Mesendoderm (in vitro differentiated cells): ENCODE measurements around the gene CTBP1.

Source experiments
- DNase-seq: peaks from one replicate; pipeline ENCODE4 v3.0.0; 2013
- H2AK5ac ChIP-seq: 2 replicates; pipeline ENCODE4 v1.6.1; 2013; ENCODE audit warnings: low read length, inconsistent platforms
- H2BK120ac ChIP-seq: 2 replicates; pipeline ENCODE4 v1.6.1; 2013; ENCODE audit warnings: low read depth, mild to moderate bottlenecking, low read length, moderate library complexity, mixed read lengths
- H2BK15ac ChIP-seq: replicated peaks from 2 replicates; pipeline ENCODE4 v1.6.1; 2013; ENCODE audit warnings: low read depth, mild to moderate bottlenecking, moderate library complexity
- H2BK5ac ChIP-seq: 2 replicates; pipeline ENCODE4 v1.6.1; 2013; ENCODE audit warnings: low read length, inconsistent platforms
- H3K18ac ChIP-seq: 2 replicates; pipeline ENCODE4 v1.6.1; 2013; ENCODE audit warnings: mild to moderate bottlenecking, low read length, mixed read lengths
- H3K23ac ChIP-seq: one replicate; pipeline ENCODE4 v1.6.1; 2013; ENCODE audit warnings: low read length
- H3K27ac ChIP-seq: 2 replicates; pipeline ENCODE4 v1.5.1; 2013; ENCODE audit warnings: low read depth, mild to moderate bottlenecking, inconsistent platforms, low read length, moderate library complexity
- H3K27me3 ChIP-seq: 2 replicates; pipeline ENCODE4 v1.6.1; 2013; ENCODE audit warnings: low read length, control low read depth, mild to moderate bottlenecking, inconsistent platforms; ENCODE audit not compliant: insufficient read depth, poor library complexity
- H3K36me3 ChIP-seq: 2 replicates; pipeline ENCODE4 v1.6.1; 2013; ENCODE audit warnings: low read length, inconsistent platforms; ENCODE audit not compliant: control insufficient read depth, insufficient read depth
- H3K4ac ChIP-seq: one replicate; pipeline ENCODE4 v1.6.1; 2013; ENCODE audit warnings: low read depth, mild to moderate bottlenecking, low read length, moderate library complexity
- H3K4me1 ChIP-seq: 2 replicates; pipeline ENCODE4 v1.6.1; 2013; ENCODE audit warnings: low read depth, low read length, inconsistent platforms; ENCODE audit not compliant: control insufficient read depth
- H3K4me2 ChIP-seq: 2 replicates; pipeline ENCODE4 v1.6.1; 2013; ENCODE audit warnings: low read length
- H3K4me3 ChIP-seq: 2 replicates; pipeline ENCODE4 v1.5.1; 2013; ENCODE audit warnings: mild to moderate bottlenecking, low read length
- H3K56ac ChIP-seq: one replicate; pipeline ENCODE4 v1.6.1; 2013; ENCODE audit warnings: low read length
- H3K79me1 ChIP-seq: 2 replicates; pipeline ENCODE4 v1.6.1; 2013; ENCODE audit warnings: low read length, inconsistent platforms
- H3K79me2 ChIP-seq: 2 replicates; pipeline ENCODE4 v1.6.1; 2013; ENCODE audit warnings: mild to moderate bottlenecking, low read length; ENCODE audit not compliant: control insufficient read depth, insufficient read depth
- H3K9ac ChIP-seq: 2 replicates; pipeline ENCODE4 v1.6.1; 2013; ENCODE audit warnings: low read length, inconsistent platforms
- H4K5ac ChIP-seq: one replicate; pipeline ENCODE4 v1.6.1; 2013; ENCODE audit warnings: low read length
- H4K8ac ChIP-seq: one replicate; pipeline ENCODE4 v1.6.1; 2013; ENCODE audit warnings: low read depth, mild to moderate bottlenecking, control low read depth, low read length, moderate library complexity
- WGBS: extraction: QIAGEN DNeasy Blood & Tissue Kit; methylation state at CpG from one replicate; pipeline ENCODE4 v1.1.7; 2013; ENCODE audit warnings: low lambda C conversion rate, missing lambda C conversion rate; ENCODE audit not compliant: insufficient coverage; ENCODE audit errors: extremely low coverage; 5-methylcytosine and 5-hydroxymethylcytosine counted together

The CTBP1 gene

GRCh38 chr4:1285790-1286553 is 37.0 kb upstream of the CTBP1 start:
- DNase-seq: peak; percentile 60
- peaks cover 4% of the 10 kb centered on the region for H3K4me1 ChIP-seq
- no peak overlapping the region for H2BK5ac ChIP-seq
- H3K18ac ChIP-seq: no peak overlapping the region
- no peak overlapping the region for H3K27ac ChIP-seq
- no peaks in the 10 kb centered on the region for H3K27me3 ChIP-seq
- no peak overlapping the region for H3K4me2 ChIP-seq
- no peak overlapping the region for H2AK5ac ChIP-seq
- no peak overlapping the region for H3K4me3 ChIP-seq
- H2BK120ac ChIP-seq: no peak overlapping the region
- H4K5ac ChIP-seq: no peak overlapping the region
- H2BK15ac ChIP-seq: no peak overlapping the region
- peaks cover 2% of the 10 kb centered on the region for H3K79me1 ChIP-seq
- H4K8ac ChIP-seq: no peak overlapping the region
- H3K9ac ChIP-seq: no peak overlapping the region
- H3K23ac ChIP-seq: no peak overlapping the region
- H3K56ac ChIP-seq: no peak overlapping the region
- WGBS: no CpG with 5 or more reads among the region's 21 CpGs
- H3K79me2 ChIP-seq: peaks cover 12% of the 10 kb centered on the region
- no peak overlapping the region for H3K4ac ChIP-seq
- H3K36me3 ChIP-seq: no peaks in the 10 kb centered on the region

- Histone ChIP-seq H3K27me3 (no peaks in the 10 kb centered on the region), H2BK120ac (no peak overlapping the region), H3K18ac (no peak overlapping the region), H3K4ac (no peak overlapping the region), H3K4me3 (no peak overlapping the region), H3K23ac (no peak overlapping the region), H3K9ac (no peak overlapping the region), H4K5ac (no peak overlapping the region), H3K4me2 (no peak overlapping the region), H3K79me1 (no peaks in the 10 kb centered on the region), H2BK15ac (no peak overlapping the region), H3K36me3 (no peaks in the 10 kb centered on the region), H2BK5ac (no peak overlapping the region), H3K79me2 (peaks cover 5% of the 10 kb centered on the region), H3K27ac (no peak overlapping the region), H3K56ac (no peak overlapping the region), H4K8ac (no peak overlapping the region), H3K4me1 (no peaks in the 10 kb centered on the region), H2AK5ac (no peak overlapping the region)
- no CpG with 5 or more reads among the region's 11 CpGs for WGBS
- no peak for DNase-seq
These were observed 36.3 kb upstream of the CTBP1 start for GRCh38 chr4:1285151-1285789.

GRCh38 chr4:1283711-1284110 is 34.8 kb upstream of the CTBP1 start:
- Histone ChIP-seq H2BK120ac (no peak overlapping the region), H3K4me1 (no peaks in the 10 kb centered on the region), H2BK5ac (no peak overlapping the region), H3K4ac (no peak overlapping the region), H2AK5ac (no peak overlapping the region), H3K36me3 (no peaks in the 10 kb centered on the region), H3K27ac (no peak overlapping the region), H4K8ac (no peak overlapping the region), H4K5ac (no peak overlapping the region), H3K9ac (no peak overlapping the region), H2BK15ac (no peak overlapping the region), H3K79me1 (no peaks in the 10 kb centered on the region), H3K23ac (no peak overlapping the region), H3K56ac (no peak overlapping the region), H3K79me2 (no peaks in the 10 kb centered on the region), H3K4me3 (no peak overlapping the region), H3K27me3 (no peaks in the 10 kb centered on the region), H3K18ac (no peak overlapping the region), H3K4me2 (no peak overlapping the region)
- WGBS: no CpG with 5 or more reads among the region's 9 CpGs
- DNase-seq: no peak

GRCh38 chr4:1279253-1279652 is 30.3 kb upstream of the CTBP1 start:
- no peak overlapping the region for H3K18ac ChIP-seq
- H3K27ac ChIP-seq: no peak overlapping the region
- no peaks in the 10 kb centered on the region for H3K4me1 ChIP-seq
- H3K4me3 ChIP-seq: no peak overlapping the region
- no peak overlapping the region for H2BK120ac ChIP-seq
- H3K79me1 ChIP-seq: no peaks in the 10 kb centered on the region
- no peak overlapping the region for H4K5ac ChIP-seq
- no peak overlapping the region for H3K23ac ChIP-seq
- H3K36me3 ChIP-seq: no peaks in the 10 kb centered on the region
- no CpG with 5 or more reads among the region's 10 CpGs for WGBS
- H3K79me2 ChIP-seq: no peaks in the 10 kb centered on the region
- no peaks in the 10 kb centered on the region for H3K27me3 ChIP-seq
- no peak overlapping the region for H2BK5ac ChIP-seq
- no peak overlapping the region for H2BK15ac ChIP-seq
- H3K4me2 ChIP-seq: no peak overlapping the region
- no peak overlapping the region for H2AK5ac ChIP-seq
- no peak for DNase-seq
- no peak overlapping the region for H3K9ac ChIP-seq
- no peak overlapping the region for H3K56ac ChIP-seq
- H3K4ac ChIP-seq: no peak overlapping the region
- no peak overlapping the region for H4K8ac ChIP-seq

- DNase-seq: no peak
- H3K18ac ChIP-seq: no peak overlapping the region
- no peak overlapping the region for H2BK120ac ChIP-seq
These were observed 29.0 kb upstream of the CTBP1 start for GRCh38 chr4:1277667-1278665.

More at GRCh38 chr4:1277667-1278665, 29.0 kb upstream of the CTBP1 start:
- H3K4me1 ChIP-seq: no peaks in the 10 kb centered on the region
- no peak overlapping the region for H3K27ac ChIP-seq
- H3K27me3 ChIP-seq: no peaks in the 10 kb centered on the region
- H4K8ac ChIP-seq: no peak overlapping the region
- WGBS: no CpG with 5 or more reads among the region's 15 CpGs
- H2AK5ac ChIP-seq: no peak overlapping the region
- H2BK5ac ChIP-seq: no peak overlapping the region
- H2BK15ac ChIP-seq: no peak overlapping the region
- no peak overlapping the region for H3K4me2 ChIP-seq
- no peaks in the 10 kb centered on the region for H3K79me2 ChIP-seq
- no peak overlapping the region for H3K4me3 ChIP-seq
- H3K56ac ChIP-seq: no peak overlapping the region
- no peaks in the 10 kb centered on the region for H3K79me1 ChIP-seq
- no peak overlapping the region for H4K5ac ChIP-seq
- no peak overlapping the region for H3K9ac ChIP-seq
- H3K23ac ChIP-seq: no peak overlapping the region
- no peaks in the 10 kb centered on the region for H3K36me3 ChIP-seq
- H3K4ac ChIP-seq: no peak overlapping the region
